GM19193 (cell line): ENCODE measurements around the gene MAMDC4.
A peak's percentile ranks its signal among the peaks of the same experiment; 100 is the strongest.

Experiments used
- POLR2A ChIP-seq: IDR thresholded peaks from 4 replicates; pipeline ENCODE4 v1.6.1; 2011; ENCODE audit not compliant: insufficient read depth, insufficient read length; ENCODE audit errors: extremely low read depth

The MAMDC4 gene

DNA sequence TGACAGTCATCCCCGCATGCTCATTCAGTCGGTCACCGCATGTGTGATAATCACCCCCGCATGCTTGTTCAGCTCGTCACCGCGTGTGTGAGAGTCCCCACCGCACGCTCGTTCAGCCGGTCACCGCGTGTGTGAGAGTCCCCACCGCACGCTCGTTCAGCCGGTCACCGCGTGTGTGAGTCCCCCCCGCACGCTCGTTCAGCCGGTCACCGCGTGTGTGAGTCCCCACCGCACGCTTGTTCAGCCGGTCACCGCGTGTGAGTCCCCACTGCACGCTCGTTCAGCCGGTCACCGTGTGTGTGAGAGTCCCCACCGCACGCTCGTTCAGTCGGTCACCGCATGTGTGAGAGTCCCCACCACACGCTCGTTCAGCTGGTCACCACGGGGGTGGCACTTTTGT, 37.7 kb downstream of the MAMDC4 start:
- no peak for TF ChIP-seq POLR2A

DNA sequence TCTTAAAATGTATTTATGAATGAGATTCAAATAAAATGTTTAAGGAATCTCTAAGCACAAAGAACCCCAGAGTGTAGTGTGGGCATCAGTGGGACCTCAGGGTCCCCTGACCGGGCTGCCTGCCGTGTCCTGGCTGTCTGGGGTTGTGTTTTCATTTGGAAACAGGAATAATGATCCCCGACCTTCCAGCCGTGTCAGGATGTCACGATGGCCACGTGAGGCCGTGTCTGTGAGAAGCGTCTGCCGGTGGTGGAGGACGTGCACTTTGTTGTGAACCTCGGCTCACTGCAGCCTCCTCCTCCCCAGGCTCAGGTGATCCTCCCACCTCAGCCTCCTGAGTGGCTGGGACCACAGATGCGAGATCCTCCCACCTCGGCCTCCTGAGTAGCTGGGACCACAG, 38.5 kb downstream of the MAMDC4 start:
- no peak for TF ChIP-seq POLR2A

- no peak for TF ChIP-seq POLR2A
Observed at GRCh38 chr9:136896027-136896426, 43.9 kb downstream of the MAMDC4 start.

GRCh38 chr9:136898483-136899100, 46.4 kb downstream of the MAMDC4 start:
- TF ChIP-seq POLR2A, result no peak

DNA sequence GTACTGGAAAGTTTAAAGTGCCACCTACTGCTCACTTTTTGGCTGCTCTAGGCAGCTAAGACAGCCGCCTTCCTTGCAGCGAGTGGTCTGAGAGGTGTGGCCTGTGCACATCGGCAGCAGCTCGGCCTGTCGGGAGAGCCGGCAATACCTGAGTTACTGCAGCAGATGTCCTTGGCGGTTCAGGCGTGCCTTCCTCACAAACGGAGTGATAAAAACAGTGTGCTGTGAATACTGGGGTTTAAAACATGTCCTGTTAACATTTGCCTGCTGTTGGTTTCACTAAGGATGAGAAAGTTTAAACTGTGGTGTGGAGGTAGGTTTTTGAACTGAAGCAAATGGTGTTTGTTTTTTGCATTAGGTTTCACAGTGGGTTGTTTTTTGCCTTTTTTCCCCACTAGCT, 47.0 kb downstream of the MAMDC4 start:
- no peak for TF ChIP-seq POLR2A

GRCh38 chr9:136900556-136900955, 48.4 kb downstream of the MAMDC4 start:
- TF ChIP-seq POLR2A, result no peak

DNA sequence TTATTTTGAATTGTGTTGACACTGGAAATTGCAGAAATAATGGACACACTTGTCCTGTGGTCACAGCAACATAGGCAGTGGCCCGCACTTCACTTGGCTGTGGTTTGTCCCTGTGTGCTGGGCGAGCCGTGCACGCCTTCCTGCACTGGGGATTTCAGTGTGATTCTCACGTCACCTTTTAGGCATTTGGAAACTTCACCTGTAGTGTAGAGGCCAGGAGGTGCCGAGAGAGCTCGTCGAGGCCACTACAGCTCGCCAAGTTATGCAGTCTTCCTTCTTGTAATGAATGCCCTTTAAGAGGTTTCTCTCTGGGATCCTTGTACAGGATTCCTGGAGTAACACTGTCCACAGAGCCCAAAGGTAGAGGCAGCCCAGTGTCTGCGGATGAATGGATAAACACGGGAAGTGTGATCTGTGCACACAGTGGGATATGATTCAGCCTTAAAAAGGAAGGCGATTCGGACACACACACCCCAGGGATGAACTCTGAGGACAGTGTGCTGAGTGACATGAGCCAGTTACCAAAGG, 48.9 kb downstream of the MAMDC4 start:
- no peak for TF ChIP-seq POLR2A

GRCh38 chr9:136901516-136902258, 49.5 kb downstream of the MAMDC4 start:
- TF ChIP-seq POLR2A, result peak; percentile 70

GRCh38 chr9:136902259-136902821, 50.2 kb downstream of the MAMDC4 start:
- TF ChIP-seq POLR2A, result peak; percentile 77

DNA sequence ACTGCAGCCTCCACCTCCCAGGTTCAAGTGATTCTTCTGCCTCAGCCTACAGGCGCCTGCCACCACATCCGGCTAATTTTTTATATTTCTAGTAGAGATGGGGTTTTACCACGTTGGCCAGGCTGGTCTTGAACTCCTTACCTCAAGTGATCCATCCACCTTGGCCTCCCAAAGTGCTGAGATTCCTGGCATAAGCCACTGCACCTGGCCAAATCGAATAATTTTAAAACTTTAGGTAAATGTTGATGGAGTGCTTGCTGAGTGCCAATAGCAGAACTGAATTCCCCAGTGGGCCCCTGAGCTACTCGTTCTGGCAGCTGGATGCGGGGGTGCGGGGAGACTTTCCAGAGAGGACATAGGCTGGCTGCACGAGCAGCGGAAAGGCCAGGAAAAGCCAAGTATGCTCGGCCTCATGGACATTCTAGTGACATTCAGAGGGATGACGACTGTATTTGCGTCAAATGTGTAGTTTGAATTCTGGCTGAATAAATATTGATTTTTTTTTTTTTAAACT, 51.0 kb downstream of the MAMDC4 start:
- no peak for TF ChIP-seq POLR2A

DNA sequence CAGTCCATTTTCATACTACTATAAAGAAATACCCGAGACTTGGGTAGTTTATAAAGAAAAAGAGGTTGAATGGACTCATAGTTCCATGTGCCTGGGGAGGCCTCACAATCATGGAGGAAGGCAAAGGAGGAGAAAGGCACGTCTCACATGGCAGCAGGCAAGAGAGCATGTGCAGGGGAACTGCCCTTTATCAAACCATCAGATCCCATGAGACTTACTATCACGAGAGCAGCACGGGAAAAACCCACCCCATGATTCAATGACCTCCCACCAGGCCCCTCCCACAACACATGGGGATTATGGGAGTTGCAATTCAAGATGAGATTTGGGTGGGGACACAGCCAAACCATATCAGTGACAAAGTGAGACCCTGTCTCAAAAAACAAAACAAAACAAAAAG, 54.1 kb downstream of the MAMDC4 start:
- TF ChIP-seq POLR2A, result no peak

- TF ChIP-seq POLR2A, result no peak
Observed at GRCh38 chr9:136907011-136907914, 55.1 kb downstream of the MAMDC4 start.
